ENCODE results near the gene ABLIM2.

GRCh38 chr4:8165374-8165896, 6.8 kb upstream of the ABLIM2 start:
- no peak for TF ChIP-seq CTCF (conservative IDR thresholded peaks at IDR 0.05 in 1 of 2, IDR thresholded peaks at IDR 0.05 in 1 of 2; ENCODE audit: extremely low read depth in 1 of 2, insufficient read depth in 1 of 2, low read depth in 1 of 2, low read length in 2 of 2)
- no peak for TF ChIP-seq EZH2 (IDR thresholded peaks at IDR 0.05; ENCODE audit: borderline replicate concordance, low read length)

Measured in mammary epithelial cell (primary cell).